Stimulated activated CD8-positive, alpha-beta memory T cell treated with anti-CD3 and anti-CD28 coated beads, Interleukin-12 subunit alpha, Interleukin-12 subunit beta, amount 100 ng/mL, for 1 hour (primary cell): ENCODE results near the gene MFAP1.
"Not testable (repeated sequence)": the region's sequence is repeated elsewhere in the genome, so short reads cannot be mapped to it uniquely, and the experiment has no call there.

Experiments used
- DNase-seq: peaks from one replicate; pipeline ENCODE4 v3.0.0-alpha.2; 2020; ENCODE audit warnings: low read depth

The MFAP1 gene

GRCh38 chr15:43821505-43821904 lies 3.0 kb downstream of the MFAP1 start:
- no peak for DNase-seq

DNA sequence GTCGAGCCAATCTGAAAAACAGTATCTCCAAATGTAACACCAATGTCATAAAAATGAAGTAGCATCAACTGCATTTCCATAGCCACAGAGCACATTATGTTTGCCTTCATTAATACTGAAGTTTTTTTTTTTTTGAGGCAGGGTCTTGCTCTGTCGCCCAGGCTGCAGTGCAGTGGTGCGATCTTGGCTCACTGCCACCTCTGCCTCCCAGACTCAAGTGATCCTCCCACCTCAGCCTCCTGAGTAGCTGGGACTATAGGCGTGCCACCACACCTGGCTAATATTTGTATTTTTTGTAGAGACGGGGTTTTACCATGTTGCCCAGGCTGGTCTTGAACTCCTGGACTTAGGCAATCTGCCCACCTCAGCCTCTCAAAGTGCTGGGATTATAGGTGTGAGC lies 9.4 kb downstream of the MFAP1 start:
- DNase-seq = not testable (repeated sequence)

DNA sequence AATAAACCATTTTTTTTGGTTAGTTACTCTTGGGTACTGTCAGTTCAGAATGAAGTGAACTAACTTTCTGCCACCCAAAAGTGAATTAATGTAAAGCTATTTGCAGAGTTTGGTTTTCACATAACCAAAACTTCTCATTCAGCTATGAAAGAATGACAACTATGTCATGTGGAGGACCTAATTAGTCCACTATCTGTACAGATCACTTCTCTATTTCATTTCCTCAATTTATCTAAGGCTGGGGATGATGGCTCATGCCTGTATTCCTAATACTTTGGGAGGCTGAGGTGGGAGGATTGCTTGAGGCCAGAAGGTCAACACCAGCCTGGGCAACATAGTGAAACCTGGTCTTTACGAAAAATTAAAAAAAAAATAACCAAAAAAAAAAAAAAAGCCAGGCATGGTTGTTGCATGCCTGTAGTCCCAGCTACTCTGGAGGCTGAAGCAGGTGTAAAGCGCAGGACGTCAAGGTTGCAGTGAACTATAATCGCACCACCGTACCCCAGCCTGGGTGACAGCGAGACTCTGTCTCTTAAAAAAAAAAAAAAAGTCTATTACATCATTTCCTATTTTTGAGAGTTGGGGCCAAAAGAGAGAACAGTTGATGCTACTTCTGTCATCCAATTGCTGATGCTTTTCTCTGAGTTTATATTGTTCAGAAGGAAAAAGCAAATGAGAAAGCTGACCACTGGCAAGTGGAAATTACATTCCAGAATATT lies 15.4 kb downstream of the MFAP1 start:
- DNase-seq = no peak

DNA sequence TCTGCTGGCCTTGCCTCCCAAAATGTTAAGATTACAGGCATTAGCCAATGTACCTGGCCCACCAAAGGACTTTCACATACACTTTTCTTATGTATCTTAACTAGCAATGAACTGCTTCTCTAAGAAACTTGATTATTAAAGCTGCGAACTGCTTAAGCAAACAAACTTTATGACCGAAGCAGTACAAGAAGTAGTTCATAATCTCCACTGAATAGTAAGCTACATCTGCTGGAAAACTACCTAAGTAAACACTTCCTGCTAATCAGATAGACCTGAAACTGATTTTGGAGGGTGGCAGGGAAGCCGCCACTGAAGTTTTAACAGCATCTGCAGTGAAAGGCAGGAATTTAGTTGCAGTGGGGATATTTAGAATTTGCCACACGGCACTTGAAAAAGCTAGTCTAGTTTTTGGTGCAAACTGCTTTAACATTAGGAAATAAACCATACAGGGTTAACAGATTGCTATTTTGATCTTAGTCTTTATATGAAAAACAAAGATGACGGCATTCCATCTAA lies 16.0 kb downstream of the MFAP1 start:
- DNase-seq = no peak

DNA sequence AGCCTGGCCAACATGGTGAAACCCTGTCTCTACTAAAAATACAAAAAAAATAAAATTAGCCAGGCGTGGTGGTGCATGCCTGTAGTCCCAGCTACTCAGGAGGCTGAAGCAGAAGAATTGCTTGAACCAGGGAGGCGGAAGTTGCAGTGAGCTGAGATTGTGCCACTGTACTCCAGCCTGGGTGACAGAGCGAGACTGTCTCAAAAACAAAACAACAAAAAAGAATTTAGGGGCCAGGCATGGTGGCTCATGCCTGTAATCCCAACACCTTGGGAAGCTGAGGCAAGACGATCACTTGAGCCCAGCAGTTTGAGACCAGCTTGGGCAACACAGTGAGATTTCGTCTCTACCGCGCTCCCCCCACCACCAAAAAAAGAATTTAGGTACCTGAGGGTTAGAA lies 21.8 kb downstream of the MFAP1 start:
- DNase-seq = not testable (repeated sequence)

DNA sequence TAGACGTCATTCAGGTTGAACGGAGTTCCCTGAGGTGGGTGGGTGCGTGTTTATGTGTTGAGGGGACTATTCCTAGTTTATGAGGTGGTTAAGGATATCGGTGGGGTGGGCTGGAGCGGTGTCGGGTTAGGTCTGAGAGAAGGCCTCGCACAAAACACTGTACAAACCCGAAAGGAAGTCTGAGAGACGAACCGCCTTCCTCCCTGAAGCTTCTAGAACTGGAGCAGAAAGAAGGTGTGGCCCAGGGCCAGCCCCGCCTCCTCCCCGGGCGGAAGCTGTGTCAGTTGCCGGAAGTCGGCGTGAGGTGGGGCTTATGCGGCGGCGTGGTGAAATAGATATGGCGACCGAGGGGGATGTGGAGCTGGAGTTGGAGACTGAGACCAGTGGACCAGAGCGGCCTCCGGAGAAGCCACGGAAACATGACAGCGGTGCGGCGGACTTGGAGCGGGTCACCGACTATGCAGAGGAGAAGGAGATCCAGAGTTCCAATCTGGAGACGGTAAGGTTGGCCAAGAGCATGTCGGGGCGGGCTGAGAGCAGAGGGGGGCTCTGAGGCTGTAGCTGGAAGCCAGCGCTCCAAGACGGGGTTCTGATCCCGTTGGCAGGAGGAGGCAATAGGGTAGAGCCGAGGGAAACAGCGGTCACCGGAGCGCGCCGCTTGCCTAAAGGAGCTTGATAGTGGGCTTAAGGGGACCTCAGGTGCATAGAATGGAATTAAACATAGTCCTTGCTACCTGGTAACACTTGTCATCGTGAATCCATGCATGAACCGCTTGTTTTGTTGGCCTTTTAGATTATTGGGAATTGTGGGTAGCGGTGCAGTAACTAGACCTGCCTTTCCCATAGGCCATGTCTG lies 24.0 kb downstream of the MFAP1 start, which contains the start of gene HYPK:
Gene HYPK, plus strand, starts transcription at position 314 of the 856 bp plus-strand sequence. Its CDS starts 24 bp downstream, at position 338.
- DNase-seq = peak; percentile 85

DNA sequence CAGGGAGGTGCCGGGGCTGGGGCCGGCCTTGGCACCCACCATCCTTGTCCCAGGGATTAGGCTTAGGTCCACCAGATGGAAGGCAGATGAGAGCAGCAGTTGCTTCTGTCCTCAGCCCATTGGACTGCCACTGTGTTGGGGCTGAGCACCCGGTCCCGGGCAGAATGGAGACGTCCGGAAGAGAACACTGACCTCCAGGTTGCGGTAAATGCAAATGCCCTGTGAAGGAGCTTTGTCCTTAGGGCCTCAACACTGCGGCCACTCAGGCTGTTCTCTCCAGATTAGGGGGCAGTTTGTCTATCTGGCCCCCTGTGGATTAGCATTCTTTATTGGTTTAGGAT lies 24.6 kb downstream of the MFAP1 start, which contains the start of gene SERINC4:
Gene SERINC4, minus strand, starts transcription at position 276 of the 341 bp plus-strand sequence. Its CDS starts 234 bp downstream, at position 42.
- no peak for DNase-seq

- no peak for DNase-seq
Measured at GRCh38 chr15:43799209-43799944, 25.1 kb downstream of the MFAP1 start.

DNA sequence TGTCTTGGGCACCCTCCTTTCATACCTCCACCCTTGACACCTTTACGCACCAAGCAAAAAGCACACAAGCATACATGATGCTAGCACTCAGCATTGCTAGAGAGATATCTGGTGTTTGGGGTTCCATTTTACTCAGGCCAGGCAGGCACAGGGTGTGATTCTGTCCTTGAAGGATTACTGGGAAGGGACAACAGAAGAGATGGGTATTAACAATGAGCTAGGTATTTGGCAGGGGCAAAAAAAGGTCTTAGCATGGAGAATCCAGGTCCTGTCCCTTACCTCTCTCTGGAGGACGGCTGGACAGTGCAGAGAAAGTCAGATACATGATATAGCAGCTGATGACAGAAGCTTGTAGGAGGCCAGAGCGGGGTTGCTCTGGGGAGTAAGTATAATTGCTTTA lies 27.9 kb downstream of the MFAP1 start:
- no peak for DNase-seq

GRCh38 chr15:43795997-43796396 lies 28.5 kb downstream of the MFAP1 start:
- no peak for DNase-seq

- DNase-seq = no peak
Measured at GRCh38 chr15:43795197-43795596, 29.3 kb downstream of the MFAP1 start.

- DNase-seq = no peak
Measured at GRCh38 chr15:43794269-43795037, 30.0 kb downstream of the MFAP1 start.

- DNase-seq = no peak
Measured at GRCh38 chr15:43793647-43794046, 30.8 kb downstream of the MFAP1 start.

GRCh38 chr15:43792761-43793476 lies 31.6 kb downstream of the MFAP1 start:
- DNase-seq = no peak

GRCh38 chr15:43791993-43792760 lies 32.3 kb downstream of the MFAP1 start, which contains the start of gene SERF2:
Gene SERF2 (plus strand): TSS chr15:43792320. CDS start chr15:43792377, 57 bp downstream.
- peak; percentile 99 for DNase-seq

- no peak for DNase-seq
Measured at GRCh38 chr15:43789409-43789808, 35.1 kb downstream of the MFAP1 start.

GRCh38 chr15:43779016-43779415 lies 45.5 kb downstream of the MFAP1 start:
- DNase-seq = no peak

- DNase-seq = peak; percentile 65
Measured at GRCh38 chr15:43777267-43777914, 47.1 kb downstream of the MFAP1 start.

DNA sequence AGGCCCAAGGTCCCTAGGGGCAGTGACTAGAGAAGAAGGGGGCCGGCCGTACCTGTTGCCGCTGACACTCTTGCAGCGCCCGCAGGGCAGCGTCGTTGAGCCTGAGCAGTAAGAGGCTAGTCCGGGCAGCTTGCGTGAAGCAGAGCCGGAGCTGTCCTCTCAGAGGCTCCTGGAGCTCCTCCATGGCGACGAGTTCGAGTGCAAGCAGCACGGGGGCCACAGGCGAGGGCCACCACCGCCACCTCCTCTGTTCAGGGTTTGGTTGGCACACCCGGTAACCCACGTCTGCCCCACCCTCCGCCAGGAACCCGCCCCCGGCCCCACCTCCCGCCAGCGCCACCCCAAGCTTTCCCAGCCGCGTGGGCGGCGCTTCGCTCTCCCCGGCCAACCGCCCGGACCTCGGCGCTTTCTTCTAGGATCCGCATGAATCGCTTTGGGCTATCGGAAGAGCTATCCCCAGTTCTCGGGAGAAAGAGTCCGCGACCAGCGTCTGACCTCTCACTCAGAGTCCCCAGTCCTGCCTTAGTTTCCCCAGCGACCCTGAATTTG lies 47.7 kb downstream of the MFAP1 start, which contains the start of gene ELL3:
Gene ELL3, minus strand, starts transcription at position 249 of the 549 bp plus-strand sequence. Its CDS starts 65 bp downstream, at position 184.
- DNase-seq = peak; percentile 58
